Ascending aorta (tissue), 2 donors: Measurements from ENCODE around the gene C19orf33. TPM values are rescaled to one million over a fixed set of nuclear protein-coding genes. Genes with fewer than 3 reads are reported as not detected.
A peak's percentile ranks its signal among the peaks of the same experiment; 100 is the strongest.

Source experiments
- DNase-seq, 2 donors: peaks; one replicate each; pipeline ENCODE4 v3.0.0-alpha.2; 2019; ENCODE audit warnings: low spot score in 2 of 2
- H3K27ac ChIP-seq, 2 donors: fragments of 200-600 bp; sonication (generic); one replicate each; pipeline ENCODE4 v1.5.1; 2016 to 2017; ENCODE audit warnings: mild to moderate bottlenecking in 1 of 2
- H3K27me3 ChIP-seq: fragments of 200-600 bp; sonication (generic); one replicate; pipeline ENCODE4 v1.5.1; 2017
- H3K36me3 ChIP-seq, 2 donors: fragments of 200-600 bp; sonication (generic); one replicate each; pipeline ENCODE4 v1.5.1; 2016
- H3K4me1 ChIP-seq, 2 donors: fragments of 200-600 bp; sonication (generic); one replicate each; pipeline ENCODE4 v1.5.1; 2016 to 2017; ENCODE audit warnings: mild to moderate bottlenecking in 1 of 2
- H3K4me3 ChIP-seq, 2 donors: fragments of 200-600 bp; sonication (generic); one replicate each; pipeline ENCODE4 v1.5.1; 2016 to 2017; ENCODE audit warnings: mild to moderate bottlenecking in 1 of 2
- H3K9me3 ChIP-seq, 2 donors: fragments of 200-600 bp; sonication (generic); one replicate each; pipeline ENCODE4 v1.5.1; 2016
- intact Hi-C: fragments of 100-400 bp; cut with DNase I; formaldehyde crosslinking; loops from one replicate; pipeline ENCODE4 v1.15.1; 2023
- total RNA-seq: library from RNA; depleted of rRNA; stranded (reverse); fragments of >200 nt; gene quantifications from one replicate; pipeline ENCODE4 v1.1.0, GENCODE V29; 2016
- TF ChIP-seq, protein P1 (sequence below), 3 experiments: fragments of 200-600 bp in 2 of 3; fragments of 450-650 bp in 1 of 3; sonication (generic) in 2 of 3; IDR thresholded peaks; one replicate each; pipeline ENCODE4 v1.5.1; 2016 to 2019; ENCODE audit warnings: antibody characterized with exemption in 3 of 3, mild to moderate bottlenecking in 1 of 3, moderate library complexity in 1 of 3

C19orf33 gene
- total RNA-seq, 1 donor from 2014 or later: not detected

DNA sequence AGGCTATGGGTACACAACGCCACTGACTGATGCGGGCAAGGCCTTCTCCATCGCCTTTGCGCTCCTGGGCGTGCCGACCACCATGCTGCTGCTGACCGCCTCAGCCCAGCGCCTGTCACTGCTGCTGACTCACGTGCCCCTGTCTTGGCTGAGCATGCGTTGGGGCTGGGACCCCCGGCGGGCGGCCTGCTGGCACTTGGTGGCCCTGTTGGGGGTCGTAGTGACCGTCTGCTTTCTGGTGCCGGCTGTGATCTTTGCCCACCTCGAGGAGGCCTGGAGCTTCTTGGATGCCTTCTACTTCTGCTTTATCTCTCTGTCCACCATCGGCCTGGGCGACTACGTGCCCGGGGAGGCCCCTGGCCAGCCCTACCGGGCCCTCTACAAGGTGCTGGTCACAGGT lies 22.5 kb downstream of the C19orf33 start:
- intact Hi-C loops: no loop called here
- H3K27me3 ChIP-seq: no peaks in the 10 kb centered on the region
- DNase-seq: no peak
- no peak overlapping the region for H3K4me3 ChIP-seq
- H3K4me1 ChIP-seq: peaks cover 5 to 11% of the 10 kb centered on the region in 2 donors
- H3K9me3 ChIP-seq: no peaks in the 10 kb centered on the region
- TF ChIP-seq, protein P1, sequence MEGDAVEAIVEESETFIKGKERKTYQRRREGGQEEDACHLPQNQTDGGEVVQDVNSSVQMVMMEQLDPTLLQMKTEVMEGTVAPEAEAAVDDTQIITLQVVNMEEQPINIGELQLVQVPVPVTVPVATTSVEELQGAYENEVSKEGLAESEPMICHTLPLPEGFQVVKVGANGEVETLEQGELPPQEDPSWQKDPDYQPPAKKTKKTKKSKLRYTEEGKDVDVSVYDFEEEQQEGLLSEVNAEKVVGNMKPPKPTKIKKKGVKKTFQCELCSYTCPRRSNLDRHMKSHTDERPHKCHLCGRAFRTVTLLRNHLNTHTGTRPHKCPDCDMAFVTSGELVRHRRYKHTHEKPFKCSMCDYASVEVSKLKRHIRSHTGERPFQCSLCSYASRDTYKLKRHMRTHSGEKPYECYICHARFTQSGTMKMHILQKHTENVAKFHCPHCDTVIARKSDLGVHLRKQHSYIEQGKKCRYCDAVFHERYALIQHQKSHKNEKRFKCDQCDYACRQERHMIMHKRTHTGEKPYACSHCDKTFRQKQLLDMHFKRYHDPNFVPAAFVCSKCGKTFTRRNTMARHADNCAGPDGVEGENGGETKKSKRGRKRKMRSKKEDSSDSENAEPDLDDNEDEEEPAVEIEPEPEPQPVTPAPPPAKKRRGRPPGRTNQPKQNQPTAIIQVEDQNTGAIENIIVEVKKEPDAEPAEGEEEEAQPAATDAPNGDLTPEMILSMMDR (IDR thresholded peaks at IDR 0.05): no peak
- H3K27ac ChIP-seq: no peak overlapping the region
- peaks cover 37 to 67% of the 10 kb centered on the region in 2 donors for H3K36me3 ChIP-seq

DNA sequence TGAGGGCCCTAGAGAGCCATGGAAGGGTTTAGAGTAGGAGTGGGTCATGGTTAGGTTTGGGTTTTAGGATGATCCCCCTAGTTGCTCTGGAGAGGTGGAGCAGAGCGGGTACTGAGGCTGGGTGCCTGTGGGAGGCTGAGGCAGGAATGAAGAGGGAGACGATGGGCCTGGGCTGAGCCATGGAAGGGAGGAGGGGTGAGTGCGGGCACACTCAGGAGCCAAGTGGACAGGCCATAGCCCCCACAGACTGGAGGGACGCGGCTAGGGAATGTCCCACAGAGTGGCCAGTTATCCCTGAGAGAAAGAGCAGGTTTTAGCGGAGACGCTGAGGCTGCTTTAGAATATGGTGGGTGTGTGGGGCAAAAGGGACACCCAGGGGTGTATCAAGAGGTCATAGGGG lies 25.6 kb downstream of the C19orf33 start:
- Histone ChIP-seq H3K4me1 (no peaks in the 10 kb centered on the region), H3K9me3 (no peaks in the 10 kb centered on the region), H3K4me3 (no peak overlapping the region), H3K27me3 (no peaks in the 10 kb centered on the region), H3K27ac (no peak overlapping the region), H3K36me3 (peaks cover 35 to 59% of the 10 kb centered on the region in 2 donors)
- DNase-seq: no peak
- intact Hi-C loops: no loop called here
- TF ChIP-seq, protein P1 (IDR thresholded peaks at IDR 0.05): no peak

DNA sequence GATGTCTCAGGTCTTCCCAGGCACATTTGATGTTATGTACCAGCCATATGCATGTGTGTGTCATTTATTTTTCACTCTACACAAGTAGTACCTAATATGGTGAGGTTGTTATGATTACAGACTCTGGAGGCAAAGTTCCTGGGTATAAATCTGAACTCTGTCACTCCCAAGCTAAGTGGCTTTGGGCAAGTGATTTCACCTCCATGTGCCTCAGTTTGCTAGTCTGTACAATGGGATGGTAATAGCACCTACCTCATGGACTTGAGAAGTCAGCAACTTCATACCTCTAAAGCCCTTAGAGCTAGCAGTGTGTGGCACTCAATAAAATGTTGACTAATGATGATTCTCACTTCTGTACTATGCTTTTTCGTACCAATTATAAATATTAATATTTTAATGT lies 27.7 kb downstream of the C19orf33 start:
- TF ChIP-seq, protein P1 (IDR thresholded peaks at IDR 0.05): no peak
- H3K9me3 ChIP-seq: no peaks in the 10 kb centered on the region
- intact Hi-C loops: no loop called here
- H3K27ac ChIP-seq: no peak overlapping the region
- no peak overlapping the region for H3K4me3 ChIP-seq
- DNase-seq: no peak
- H3K27me3 ChIP-seq: no peaks in the 10 kb centered on the region
- H3K4me1 ChIP-seq: peaks cover 0 to 3% of the 10 kb centered on the region in 2 donors
- H3K36me3 ChIP-seq: peaks cover 19 to 38% of the 10 kb centered on the region in 2 donors

DNA sequence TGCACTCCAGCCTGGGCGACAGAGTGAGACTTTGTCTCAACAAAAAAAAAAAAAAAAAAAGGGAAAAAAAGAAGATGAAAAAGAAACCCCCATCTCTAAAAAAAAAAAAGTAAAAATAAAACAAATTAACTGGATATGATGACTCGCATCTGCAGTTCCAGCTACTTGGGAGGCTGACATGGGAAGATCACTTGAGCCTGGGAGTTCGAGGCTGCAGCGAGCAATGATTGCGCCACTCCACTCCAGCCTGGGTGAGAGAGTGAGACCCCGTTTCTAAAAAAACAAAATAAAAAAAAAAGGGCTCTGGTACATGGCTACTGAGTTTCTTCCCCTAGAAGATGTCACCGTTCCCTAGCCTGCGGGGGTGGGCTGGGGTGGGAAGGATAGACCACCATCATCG lies 29.2 kb downstream of the C19orf33 start:
- Histone ChIP-seq H3K27ac (no peak overlapping the region), H3K9me3 (no peaks in the 10 kb centered on the region), H3K27me3 (no peaks in the 10 kb centered on the region), H3K4me1 (peaks cover 0 to 12% of the 10 kb centered on the region in 2 donors), H3K4me3 (no peak overlapping the region), H3K36me3 (peaks cover 4 to 23% of the 10 kb centered on the region in 2 donors)
- DNase-seq: no peak
- intact Hi-C loops: no loop called here
- TF ChIP-seq, protein P1 (IDR thresholded peaks at IDR 0.05): no peak

DNA sequence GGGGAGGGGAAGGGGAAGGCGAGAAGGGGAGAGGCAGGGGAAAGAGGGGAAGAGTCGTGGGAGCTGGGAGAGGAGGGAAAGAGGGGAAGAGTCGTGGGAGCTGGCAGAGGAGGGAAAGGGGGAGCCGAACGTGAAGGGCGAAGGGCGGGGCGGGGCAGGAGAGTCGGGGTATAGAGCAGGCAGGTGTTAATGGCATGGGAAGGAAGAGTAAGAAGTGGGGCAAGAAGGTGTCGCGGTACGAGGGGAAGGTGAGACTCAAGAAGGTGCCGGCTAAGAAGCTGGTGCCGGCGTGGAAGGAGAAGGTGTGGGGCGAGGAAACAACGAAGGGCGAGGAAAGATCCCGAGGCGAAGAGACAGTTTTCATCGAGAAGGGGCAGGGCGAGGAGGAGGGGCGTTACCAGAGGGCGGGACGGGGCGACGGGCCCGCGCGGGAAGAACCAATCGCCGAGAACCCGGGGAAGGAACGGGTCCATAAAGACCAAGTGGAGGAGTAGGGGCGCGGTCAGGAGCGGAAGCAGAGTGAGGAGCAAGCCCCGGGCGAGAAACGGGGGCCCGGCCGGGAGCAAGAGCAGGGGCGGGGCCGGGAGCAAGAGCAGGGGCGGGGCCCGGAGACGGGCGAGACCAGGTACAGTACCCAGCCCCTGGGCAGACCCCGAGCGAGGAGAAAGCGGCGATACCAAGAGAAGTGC lies 32.0 kb downstream of the C19orf33 start:
- DNase-seq: peak; percentile 90 to 98
- peak overlapping the region; percentile 70 to 72 for H3K4me3 ChIP-seq
- H3K27me3 ChIP-seq: no peaks in the 10 kb centered on the region
- H3K36me3 ChIP-seq: peaks cover 0 to 4% of the 10 kb centered on the region in 2 donors
- intact Hi-C loops: loop anchor here (1.0 to 5.0 kb wide), 9 partner anchors 21 to 515 kb away; partner anchors contain the start of genes FAM98C, GGN, PSMD8 and SPRED3
- H3K9me3 ChIP-seq: no peaks in the 10 kb centered on the region
- peaks cover 0 to 18% of the 10 kb centered on the region in 2 donors for H3K4me1 ChIP-seq
- peak overlapping the region; percentile 96 to 99 for H3K27ac ChIP-seq
- TF ChIP-seq, protein P1 (IDR thresholded peaks at IDR 0.05): no peak
